GM12878 (cell line): ENCODE measurements around the gene ACYP2. TPM values are rescaled to one million over a fixed set of nuclear protein-coding genes. Genes with fewer than 3 reads are reported as not detected.

Experiments
- ATAC-seq: fragments of 200-7000 bp; cut with Tn5 transposase; 3 replicates; pipeline ENCODE4 v1.9.1; 2020; ENCODE audit warnings: mild to moderate bottlenecking, moderate library complexity
- BruUV-seq: library from RNA; stranded (reverse); fragments of 400-500 nt; replicated peaks from 2 replicates; lab custom pipeline; 2021; lab: Mats Ljungman, UMichigan
- CTCF ChIA-PET: fragments of 300-600 bp; sonication (Branson Sonifier 250); formaldehyde crosslinking; extraction: SDS; loops from one replicate; lab custom pipeline; 2021; ENCODE audit warnings: inconsistent platforms; lab: Yijun Ruan, JAX
- POLR2A ChIA-PET: fragments of 350-600 bp; formaldehyde crosslinking; extraction: SDS; loops from one replicate; lab custom pipeline; 2021; ENCODE audit warnings: inconsistent platforms; lab: Charles Lee
- RAD21 ChIA-PET: fragments of 300-600 bp; sonication (Branson Sonifier 250); formaldehyde crosslinking; loops from one replicate; lab custom pipeline; 2023; ENCODE audit warnings: antibody characterized with exemption; ENCODE audit not compliant: unreplicated experiment; lab: Charles Lee
- SMC1A ChIA-PET: fragments of 300-600 bp; sonication (Branson Sonifier 250); formaldehyde crosslinking; loops from one replicate; lab custom pipeline; 2023; ENCODE audit not compliant: unreplicated experiment, uncharacterized antibody; lab: Charles Lee
- DNase-seq: peaks from one replicate; pipeline ENCODE4 v3.0.0-alpha.2; 2011; ENCODE audit warnings: low read depth, low spot score
- FAIRE-seq: peaks from 3 replicates; lab custom pipeline; 2011; peaks lifted over from hg19 to GRCh38; lab: Jason Lieb, UNC
- H2AFZ ChIP-seq: 2 replicates; pipeline ENCODE4 v1.6.0; 2011; ENCODE audit warnings: low read depth, low read length, control low read depth; ENCODE audit not compliant: control insufficient read depth
- H3K27ac ChIP-seq: 2 replicates; pipeline ENCODE4 v1.5.1; 2011; ENCODE audit warnings: control low read depth; ENCODE audit not compliant: control insufficient read depth, insufficient read depth
- H3K27me3 ChIP-seq, 2 experiments: replicated peaks in 1 of 2; 2 replicates each; pipeline versions ENCODE4 v1.6.0 to v1.6.1; 2011; ENCODE audit warnings: low read length in 1 of 2; ENCODE audit not compliant: control insufficient read depth in 2 of 2, insufficient read depth in 2 of 2
- H3K36me3 ChIP-seq, 2 experiments: 2 replicates each; pipeline ENCODE4 v1.5.1; 2011; ENCODE audit warnings: low read length in 1 of 2; ENCODE audit not compliant: control insufficient read depth in 2 of 2, insufficient read depth in 2 of 2
- H3K4me1 ChIP-seq: 2 replicates; pipeline ENCODE4 v1.6.1; 2011; ENCODE audit warnings: mild to moderate bottlenecking, low read length, moderate library complexity, mixed read lengths; ENCODE audit not compliant: control insufficient read depth, insufficient read depth
- H3K4me2 ChIP-seq: 2 replicates; pipeline ENCODE4 v1.6.0; 2011; ENCODE audit warnings: control low read depth; ENCODE audit not compliant: control insufficient read depth, insufficient read depth
- H3K4me3 ChIP-seq: fragments of 200-600 bp; sonication (generic); 2 replicates; pipeline ENCODE4 v1.5.1; 2016
- H3K79me2 ChIP-seq: 2 replicates; pipeline ENCODE4 v1.6.0; 2011; ENCODE audit warnings: low read length; ENCODE audit not compliant: control insufficient read depth, insufficient read depth
- H3K9ac ChIP-seq: 2 replicates; pipeline ENCODE4 v1.8.0; 2011; ENCODE audit warnings: low read length, control low read depth, mixed read lengths; ENCODE audit not compliant: control insufficient read depth, insufficient read depth
- H3K9me3 ChIP-seq: replicated peaks from 3 replicates; pipeline ENCODE4 v1.5.1; 2011; ENCODE audit warnings: mild to moderate bottlenecking, low read length; ENCODE audit not compliant: control insufficient read depth, insufficient read depth
- H4K20me1 ChIP-seq: 2 replicates; pipeline ENCODE4 v1.6.0; 2011; ENCODE audit not compliant: control insufficient read depth, insufficient read depth
- FOXK2 ChIP-seq: fragments of 450-650 bp; IDR thresholded peaks from 2 replicates; pipeline ENCODE4 v1.6.1; 2017; ENCODE audit warnings: mild to moderate bottlenecking, moderate library complexity
- HDAC2 ChIP-seq: fragments of 200-600 bp; sonication (generic); IDR thresholded peaks from 2 replicates; pipeline ENCODE4 v1.6.1; 2017
- POLR2AphosphoS2 ChIP-seq: IDR thresholded peaks from 2 replicates; pipeline ENCODE4 v1.6.1; 2011; ENCODE audit warnings: low read depth, mild to moderate bottlenecking, low read length, improper control_type of control experiment, moderate library complexity
- POLR2AphosphoS5 ChIP-seq: IDR thresholded peaks from 2 replicates; pipeline ENCODE4 v1.6.1; 2011; ENCODE audit warnings: mild to moderate bottlenecking, low read length, inconsistent platforms
- RAD51 ChIP-seq: fragments of 450-650 bp; IDR thresholded peaks from 2 replicates; pipeline ENCODE4 v1.6.1; 2016; ENCODE audit warnings: moderate library complexity, mild to moderate bottlenecking, inconsistent platforms
- TBL1XR1 ChIP-seq: IDR thresholded peaks from 2 replicates; pipeline ENCODE4 v1.6.1; 2012; ENCODE audit warnings: low read depth, low read length, improper control_type of control experiment
- WGBS: methylation state at CpG from one replicate; pipeline ENCODE4 v1.1.6; 2016; ENCODE audit warnings: low lambda C conversion rate; ENCODE audit not compliant: insufficient replicate concordance, insufficient coverage; ENCODE audit errors: missing lambda C conversion rate; 5-methylcytosine and 5-hydroxymethylcytosine counted together
- in situ Hi-C: fragments of 300-500 bp; cut with MboI; formaldehyde crosslinking; loops from 9 replicates; pipeline ENCODE4 v1.14.3; 2018; ENCODE audit warnings: mixed read lengths
- intact Hi-C: fragments of 100-400 bp; cut with micrococcal nuclease; formaldehyde crosslinking; loops from one replicate; pipeline ENCODE4 v1.14.2; 2022; ENCODE audit not compliant: unreplicated experiment
- polyA plus RNA-seq, 11 experiments: library from polyadenylated mRNA; depleted of rRNA in 4 of 11; unstranded in 6 of 11; stranded (reverse) in 5 of 11; fragments of >200 nt; fragmentation: Nextera tagmentation in 4 of 11; fragmentation: Illumina TruSeq in 1 of 11; extraction: Ambion mirVana in 4 of 11; extraction: Trizol in 1 of 11; gene quantifications; 1 replicate in 1 of 11; 2 replicates in 10 of 11; pipeline versions ENCODE4 v1.2.1 to v1.2.3, GENCODE V29; 2011 to 2016; ENCODE audit warnings: inconsistent platforms in 2 of 11, missing spikeins in 2 of 11, low read depth in 1 of 11
- total RNA-seq, 4 experiments: library from RNA; depleted of rRNA in 3 of 4; stranded (reverse); fragments of >200 nt in 3 of 4; fragmentation: Illumina TruSeq in 1 of 4; extraction: Trizol in 1 of 4; gene quantifications; 2 replicates each; pipeline versions ENCODE4 v1.2.1 to v1.2.3, GENCODE V29; 2013 to 2021
- TF ChIP-seq, protein P1 (sequence below): IDR thresholded peaks from 2 replicates; pipeline ENCODE4 v1.6.1; 2012; ENCODE audit warnings: low read depth, low read length, improper control_type of control experiment

The ACYP2 gene
- total and polyA plus RNA-seq, 10 of the 15 experiments (the other 5 are each of a cell fraction or from before 2014, with no cell fraction given): 4.2 to 16.3 (median 9.0) TPM

DNA sequence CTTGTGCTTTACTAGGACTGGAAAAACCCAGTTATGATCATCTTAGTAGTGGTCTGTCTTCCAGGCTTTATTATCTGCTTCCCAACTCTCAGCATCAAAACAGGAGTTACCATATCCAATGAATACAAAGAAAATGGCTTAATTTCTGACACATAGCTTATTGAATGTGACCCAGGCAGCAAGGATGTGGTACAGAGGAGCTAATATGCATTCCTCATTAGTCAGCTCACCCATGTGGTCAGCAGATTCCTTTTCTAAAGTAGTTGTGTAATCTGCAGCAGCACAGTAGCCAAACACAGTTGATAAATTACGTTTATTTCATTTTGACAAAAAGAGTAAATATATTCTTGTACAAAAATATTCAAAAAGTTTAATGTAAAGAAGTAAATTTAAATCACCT, 97.0 kb downstream of the ACYP2 start:
- ChIA-PET POLR2A (no interaction called here), SMC1A (interaction anchor here (0.6 to 1.0 kb wide), 4 partner anchors 11 to 1548 kb away, joined by 3 to 6 read pairs (median 3); no protein-coding TSS in a partner anchor), CTCF (interaction anchor here (1.0 to 1.7 kb wide), 2 partner anchors 289 to 492 kb away, joined by 3 to 7 read pairs; no protein-coding TSS in a partner anchor), RAD21 (interaction anchor here (1.0 to 1.6 kb wide), 2 partner anchors 77 to 290 kb away, joined by 3 to 5 read pairs; no protein-coding TSS in a partner anchor)
- Histone ChIP-seq H3K9ac (no peak overlapping the region), H3K9me3 (no peaks in the 10 kb centered on the region; the same call in 1 of the 3 replicates), H3K27me3 (no peaks in the 10 kb centered on the region), H2AFZ (no peak overlapping the region), H3K4me1 (no peaks in the 10 kb centered on the region), H3K4me3 (no peak overlapping the region), H4K20me1 (no peaks in the 10 kb centered on the region), H3K4me2 (no peak overlapping the region), H3K79me2 (no peaks in the 10 kb centered on the region), H3K36me3 (no peaks in the 10 kb centered on the region), H3K27ac (no peak overlapping the region)
- no TSS peak for BruUV-seq
- WGBS: 0% methylated on average over 1 of the region's 1 CpG
- in situ Hi-C loops (no loop called here), intact Hi-C loops (no loop called here)
- DNase-seq: no peak
- no peak for FAIRE-seq
- no peak for TF ChIP-seq POLR2AphosphoS2
- TF ChIP-seq RAD51: no peak
- no peak for TF ChIP-seq FOXK2
- TF ChIP-seq, protein P1, sequence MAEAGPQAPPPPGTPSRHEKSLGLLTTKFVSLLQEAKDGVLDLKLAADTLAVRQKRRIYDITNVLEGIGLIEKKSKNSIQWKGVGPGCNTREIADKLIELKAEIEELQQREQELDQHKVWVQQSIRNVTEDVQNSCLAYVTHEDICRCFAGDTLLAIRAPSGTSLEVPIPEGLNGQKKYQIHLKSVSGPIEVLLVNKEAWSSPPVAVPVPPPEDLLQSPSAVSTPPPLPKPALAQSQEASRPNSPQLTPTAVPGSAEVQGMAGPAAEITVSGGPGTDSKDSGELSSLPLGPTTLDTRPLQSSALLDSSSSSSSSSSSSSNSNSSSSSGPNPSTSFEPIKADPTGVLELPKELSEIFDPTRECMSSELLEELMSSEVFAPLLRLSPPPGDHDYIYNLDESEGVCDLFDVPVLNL: no peak
- no peak for TF ChIP-seq HDAC2
- no peak for TF ChIP-seq POLR2AphosphoS5
- no peak for TF ChIP-seq TBL1XR1
- no peak for ATAC-seq
